ENCODE measurements around the gene TM7SF2. TPM values are rescaled to one million over a fixed set of nuclear protein-coding genes. Genes with fewer than 3 reads are reported as not detected.

TM7SF2 gene
- total and polyA plus RNA-seq, 2 donors from 2014 or later, result 20.9 to 88.2 TPM

DNA sequence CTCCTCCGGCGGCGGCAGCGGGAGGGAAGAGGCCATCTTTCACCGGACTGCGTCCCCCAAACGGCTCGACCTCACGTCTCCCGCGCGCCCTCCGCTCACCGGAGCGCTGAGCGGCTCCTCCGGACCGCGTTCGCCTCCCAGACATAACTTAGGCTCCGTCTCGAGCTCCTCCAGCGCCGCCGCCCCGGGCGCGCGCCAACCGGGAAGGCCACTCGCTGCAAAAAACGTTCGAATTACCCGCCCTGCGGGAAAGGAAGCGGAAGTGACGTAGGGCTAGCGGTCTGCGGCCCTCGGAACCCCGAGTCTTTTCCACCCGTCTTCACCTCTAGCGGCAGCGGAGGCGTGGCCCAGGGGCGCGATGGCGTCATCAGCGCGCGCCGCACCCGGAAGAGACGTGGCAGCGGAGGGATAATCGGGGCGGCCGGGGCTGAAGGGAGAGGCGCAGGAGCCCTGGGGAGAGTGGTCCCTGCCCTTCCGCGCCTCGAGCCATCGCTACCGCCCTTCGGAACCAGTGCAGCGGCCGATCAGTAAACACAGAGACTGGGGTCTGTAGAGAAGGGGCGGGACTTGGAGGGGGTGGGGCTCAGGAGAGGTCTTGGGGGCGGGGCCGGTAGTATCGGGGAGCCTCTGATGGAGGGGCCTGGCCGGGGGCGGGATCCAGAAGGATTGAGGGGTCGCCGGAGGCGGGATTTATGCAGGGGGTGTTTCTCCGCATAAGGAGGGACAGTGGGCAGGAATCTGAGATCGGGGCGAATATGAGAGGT lies 27.7 kb upstream of the TM7SF2 start, which contains the start of the genes CDCA5 and ZFPL1:
Gene CDCA5, minus strand, starts transcription at position 207 of the 764 bp plus-strand sequence. Its CDS starts 62 bp downstream, at position 145.
Gene ZFPL1, plus strand, starts transcription at position 389 of the 764 bp plus-strand sequence. CDS start 477 bp downstream, outside the sequence.
- Histone ChIP-seq H3K36me3 (ENCODE audit: control insufficient read depth in 2 of 3, insufficient read depth in 3 of 3, low read length in 3 of 3) (peaks cover 8 to 27% (median 12%) of the 10 kb centered on the region in 3 donors), H3K4me1 (ENCODE audit: control insufficient read depth in 2 of 3, insufficient read depth in 2 of 3, low read depth in 1 of 3, low read length in 3 of 3) (peaks cover 0 to 18% (median 9%) of the 10 kb centered on the region in 3 donors), H3K9ac (ENCODE audit: low read length in 3 of 3) (peak within 1 kb of the TSS; percentile 78 to 95 (median 94)), H3K27ac (ENCODE audit: low read depth in 2 of 2, low read length in 2 of 2) (peak within 1 kb of the TSS; percentile 95 to 97), H3K4me3 (ENCODE audit: low read length in 3 of 3) (peak within 1 kb of the TSS; percentile 91 to 99 (median 97)), H3K27me3 (ENCODE audit: control insufficient read depth, insufficient read depth, low read length) (no peaks in the 10 kb centered on the region), H3K9me3 (ENCODE audit: control insufficient read depth in 2 of 3, insufficient read depth in 1 of 3, low read length in 3 of 3) (no peaks in the 10 kb centered on the region)
- peak; percentile 96 to 98 (median 98) for DNase-seq
- TF ChIP-seq, protein P1, sequence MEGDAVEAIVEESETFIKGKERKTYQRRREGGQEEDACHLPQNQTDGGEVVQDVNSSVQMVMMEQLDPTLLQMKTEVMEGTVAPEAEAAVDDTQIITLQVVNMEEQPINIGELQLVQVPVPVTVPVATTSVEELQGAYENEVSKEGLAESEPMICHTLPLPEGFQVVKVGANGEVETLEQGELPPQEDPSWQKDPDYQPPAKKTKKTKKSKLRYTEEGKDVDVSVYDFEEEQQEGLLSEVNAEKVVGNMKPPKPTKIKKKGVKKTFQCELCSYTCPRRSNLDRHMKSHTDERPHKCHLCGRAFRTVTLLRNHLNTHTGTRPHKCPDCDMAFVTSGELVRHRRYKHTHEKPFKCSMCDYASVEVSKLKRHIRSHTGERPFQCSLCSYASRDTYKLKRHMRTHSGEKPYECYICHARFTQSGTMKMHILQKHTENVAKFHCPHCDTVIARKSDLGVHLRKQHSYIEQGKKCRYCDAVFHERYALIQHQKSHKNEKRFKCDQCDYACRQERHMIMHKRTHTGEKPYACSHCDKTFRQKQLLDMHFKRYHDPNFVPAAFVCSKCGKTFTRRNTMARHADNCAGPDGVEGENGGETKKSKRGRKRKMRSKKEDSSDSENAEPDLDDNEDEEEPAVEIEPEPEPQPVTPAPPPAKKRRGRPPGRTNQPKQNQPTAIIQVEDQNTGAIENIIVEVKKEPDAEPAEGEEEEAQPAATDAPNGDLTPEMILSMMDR (IDR thresholded peaks at IDR 0.05; ENCODE audit: borderline replicate concordance, extremely low read depth, insufficient read depth), result peak; percentile 24
- intact Hi-C loops (cut with DNase I), result no loop called here
- no peak for FAIRE-seq

- intact Hi-C loops (cut with DNase I), result no loop called here
- DNase-seq (no peak), FAIRE-seq (no peak)
- Histone ChIP-seq H3K27me3 (ENCODE audit: control insufficient read depth, insufficient read depth, low read length) (no peaks in the 10 kb centered on the region), H3K9me3 (ENCODE audit: control insufficient read depth in 2 of 3, insufficient read depth in 1 of 3, low read length in 3 of 3) (no peaks in the 10 kb centered on the region), H3K4me1 (ENCODE audit: control insufficient read depth in 2 of 3, insufficient read depth in 2 of 3, low read depth in 1 of 3, low read length in 3 of 3) (peaks cover 0 to 18% (median 9%) of the 10 kb centered on the region in 3 donors), H3K4me3 (ENCODE audit: low read length in 3 of 3) (peak overlapping the region; percentile 91 to 99 (median 97)), H3K27ac (ENCODE audit: low read depth in 2 of 2, low read length in 2 of 2) (peak overlapping the region; percentile 95 to 97), H3K36me3 (ENCODE audit: control insufficient read depth in 2 of 3, insufficient read depth in 3 of 3, low read length in 3 of 3) (peaks cover 8 to 31% (median 12%) of the 10 kb centered on the region in 3 donors), H3K9ac (ENCODE audit: low read length in 3 of 3) (peak overlapping the region; percentile 78 to 95 (median 94))
- TF ChIP-seq, protein P1 (IDR thresholded peaks at IDR 0.05; ENCODE audit: borderline replicate concordance, extremely low read depth, insufficient read depth), result no peak
These were observed 26.9 kb upstream of the TM7SF2 start for GRCh38 chr11:65084598-65085375.

DNA sequence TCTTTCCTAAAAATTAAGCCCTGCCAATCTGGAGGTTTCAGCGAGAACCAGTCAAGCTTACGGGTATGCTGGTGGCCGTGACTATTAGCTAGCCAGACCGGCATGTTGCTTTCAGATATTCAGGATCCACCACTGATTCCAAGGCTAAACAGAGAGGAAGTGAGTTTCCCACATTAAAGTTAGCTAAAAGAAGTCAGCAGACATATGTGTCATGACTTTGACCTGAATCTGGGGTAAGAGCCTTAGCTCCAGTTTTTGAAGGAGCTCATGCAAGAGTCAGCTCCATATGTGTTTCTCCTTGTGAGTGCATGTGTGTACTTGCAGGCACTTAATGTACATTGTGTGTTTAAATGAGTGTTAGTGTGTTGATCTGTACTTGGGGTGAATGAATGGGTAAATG lies 26.2 kb upstream of the TM7SF2 start:
- FAIRE-seq (no peak), DNase-seq (no peak)
- H3K27me3 ChIP-seq (ENCODE audit: control insufficient read depth, insufficient read depth, low read length), result no peaks in the 10 kb centered on the region
- H3K4me3 ChIP-seq (ENCODE audit: low read length in 3 of 3), result no peak overlapping the region
- TF ChIP-seq, protein P1 (IDR thresholded peaks at IDR 0.05; ENCODE audit: borderline replicate concordance, extremely low read depth, insufficient read depth), result no peak
- peaks cover 8 to 31% (median 12%) of the 10 kb centered on the region in 3 donors for H3K36me3 ChIP-seq (ENCODE audit: control insufficient read depth in 2 of 3, insufficient read depth in 3 of 3, low read length in 3 of 3)
- H3K4me1 ChIP-seq (ENCODE audit: control insufficient read depth in 2 of 3, insufficient read depth in 2 of 3, low read depth in 1 of 3, low read length in 3 of 3), result peaks cover 0 to 18% (median 9%) of the 10 kb centered on the region in 3 donors
- H3K27ac ChIP-seq (ENCODE audit: low read depth in 2 of 2, low read length in 2 of 2), result no peak overlapping the region
- no peaks in the 10 kb centered on the region for H3K9me3 ChIP-seq (ENCODE audit: control insufficient read depth in 2 of 3, insufficient read depth in 1 of 3, low read length in 3 of 3)
- intact Hi-C loops (cut with DNase I), result no loop called here
- H3K9ac ChIP-seq (ENCODE audit: low read length in 3 of 3), result peak overlapping the region in 1 of 3 donors; percentile 94
